WI38 (cell line): ENCODE measurements around the gene DUOXA2.

Experiments used
- H3K4me3 ChIP-seq: 2 replicates; pipeline ENCODE4 v1.5.1; 2011; ENCODE audit warnings: low read depth, mild to moderate bottlenecking, control low read depth, low read length
- TF ChIP-seq, protein P1 (sequence below): IDR thresholded peaks from 2 replicates; pipeline ENCODE4 v1.5.1; 2012; ENCODE audit warnings: low read depth, mild to moderate bottlenecking, control low read depth, low read length

Gene DUOXA2

DNA sequence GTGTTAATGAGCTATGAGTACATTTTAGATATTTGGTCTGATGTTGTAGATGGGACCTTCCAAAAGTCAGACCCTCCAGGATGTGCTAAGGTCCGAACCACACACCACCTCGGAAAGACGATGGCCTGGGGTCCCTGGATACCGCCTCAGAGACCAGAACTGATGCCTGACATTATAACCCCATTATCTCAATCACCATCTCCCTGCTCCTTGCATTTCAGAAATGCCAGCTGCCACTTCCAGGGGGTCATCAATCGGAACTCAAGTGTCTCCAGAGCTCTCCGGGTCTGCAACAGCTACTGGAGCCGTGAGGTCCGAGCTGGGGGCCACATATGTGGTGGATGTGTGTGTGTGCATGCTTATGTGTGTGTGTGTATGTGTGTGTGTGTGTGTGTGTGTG lies 23.6 kb downstream of the DUOXA2 start:
- TF ChIP-seq, protein P1, sequence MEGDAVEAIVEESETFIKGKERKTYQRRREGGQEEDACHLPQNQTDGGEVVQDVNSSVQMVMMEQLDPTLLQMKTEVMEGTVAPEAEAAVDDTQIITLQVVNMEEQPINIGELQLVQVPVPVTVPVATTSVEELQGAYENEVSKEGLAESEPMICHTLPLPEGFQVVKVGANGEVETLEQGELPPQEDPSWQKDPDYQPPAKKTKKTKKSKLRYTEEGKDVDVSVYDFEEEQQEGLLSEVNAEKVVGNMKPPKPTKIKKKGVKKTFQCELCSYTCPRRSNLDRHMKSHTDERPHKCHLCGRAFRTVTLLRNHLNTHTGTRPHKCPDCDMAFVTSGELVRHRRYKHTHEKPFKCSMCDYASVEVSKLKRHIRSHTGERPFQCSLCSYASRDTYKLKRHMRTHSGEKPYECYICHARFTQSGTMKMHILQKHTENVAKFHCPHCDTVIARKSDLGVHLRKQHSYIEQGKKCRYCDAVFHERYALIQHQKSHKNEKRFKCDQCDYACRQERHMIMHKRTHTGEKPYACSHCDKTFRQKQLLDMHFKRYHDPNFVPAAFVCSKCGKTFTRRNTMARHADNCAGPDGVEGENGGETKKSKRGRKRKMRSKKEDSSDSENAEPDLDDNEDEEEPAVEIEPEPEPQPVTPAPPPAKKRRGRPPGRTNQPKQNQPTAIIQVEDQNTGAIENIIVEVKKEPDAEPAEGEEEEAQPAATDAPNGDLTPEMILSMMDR = no peak

DNA sequence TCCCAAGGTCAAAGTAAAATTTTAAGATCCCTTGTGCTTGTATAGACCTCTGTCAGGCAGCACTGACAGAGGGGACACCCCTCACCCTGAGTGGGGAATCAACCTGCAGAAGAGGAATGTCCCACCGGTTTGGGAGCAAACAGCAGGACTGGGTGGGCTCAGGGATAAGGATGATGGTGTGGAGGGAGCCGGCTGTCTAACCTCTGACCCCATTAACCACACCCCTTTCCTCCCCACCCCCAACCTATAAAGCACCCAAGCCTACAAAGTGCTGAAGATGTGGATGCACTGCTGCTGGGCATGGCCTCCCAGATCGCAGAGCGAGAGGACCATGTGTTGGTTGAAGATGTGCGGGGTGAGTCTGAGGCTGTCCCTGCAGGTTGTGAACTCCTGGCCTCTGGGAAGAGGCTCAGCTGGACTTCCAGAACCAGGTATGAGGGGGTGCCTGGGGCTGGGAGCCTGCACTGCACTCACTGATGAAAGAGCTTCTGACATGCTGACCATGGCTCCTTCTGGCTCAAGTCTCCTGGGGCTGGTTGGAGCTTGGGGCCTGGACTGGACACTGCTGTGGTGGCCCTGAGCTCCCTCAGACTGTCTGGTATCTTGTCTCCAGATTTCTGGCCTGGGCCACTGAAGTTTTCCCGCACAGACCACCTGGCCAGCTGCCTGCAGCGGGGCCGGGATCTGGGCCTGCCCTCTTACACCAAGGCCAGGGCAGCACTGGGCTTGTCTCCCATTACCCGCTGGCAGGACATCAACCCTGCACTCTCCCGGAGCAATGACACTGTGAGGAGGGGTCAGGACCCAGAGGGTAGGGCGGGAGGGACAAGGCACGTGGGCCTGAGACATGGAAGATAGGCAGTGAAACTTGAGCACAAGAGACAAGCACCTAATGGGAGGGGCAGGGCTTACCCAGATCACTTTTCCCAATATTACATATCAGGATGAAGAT lies 25.0 kb downstream of the DUOXA2 start:
- H3K4me3 ChIP-seq = no peak overlapping the region
- TF ChIP-seq, protein P1 = no peak

More for the DNA sequence above, 23.6 kb downstream of the DUOXA2 start:
- no peak overlapping the region for H3K4me3 ChIP-seq

DNA sequence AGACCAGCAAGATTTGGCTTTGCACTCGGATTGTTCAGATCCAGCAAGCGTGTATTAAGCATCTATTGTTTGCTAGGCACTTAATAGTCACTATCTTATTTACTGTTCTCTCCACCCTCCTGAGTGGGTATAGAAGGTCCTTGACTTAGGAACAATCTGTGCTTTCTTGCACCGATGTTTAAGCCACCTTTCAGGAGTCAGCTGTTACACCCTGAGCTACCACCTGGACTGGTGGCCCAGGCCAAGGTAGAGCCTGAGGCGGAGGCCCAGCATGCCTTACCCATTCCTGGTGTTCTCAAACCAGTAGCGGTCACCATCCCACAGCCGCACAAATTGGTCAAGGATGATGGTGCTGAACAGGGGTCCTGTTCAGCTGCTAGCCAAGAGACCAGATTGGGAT lies 25.6 kb downstream of the DUOXA2 start:
- TF ChIP-seq, protein P1 = no peak
- no peak overlapping the region for H3K4me3 ChIP-seq

DNA sequence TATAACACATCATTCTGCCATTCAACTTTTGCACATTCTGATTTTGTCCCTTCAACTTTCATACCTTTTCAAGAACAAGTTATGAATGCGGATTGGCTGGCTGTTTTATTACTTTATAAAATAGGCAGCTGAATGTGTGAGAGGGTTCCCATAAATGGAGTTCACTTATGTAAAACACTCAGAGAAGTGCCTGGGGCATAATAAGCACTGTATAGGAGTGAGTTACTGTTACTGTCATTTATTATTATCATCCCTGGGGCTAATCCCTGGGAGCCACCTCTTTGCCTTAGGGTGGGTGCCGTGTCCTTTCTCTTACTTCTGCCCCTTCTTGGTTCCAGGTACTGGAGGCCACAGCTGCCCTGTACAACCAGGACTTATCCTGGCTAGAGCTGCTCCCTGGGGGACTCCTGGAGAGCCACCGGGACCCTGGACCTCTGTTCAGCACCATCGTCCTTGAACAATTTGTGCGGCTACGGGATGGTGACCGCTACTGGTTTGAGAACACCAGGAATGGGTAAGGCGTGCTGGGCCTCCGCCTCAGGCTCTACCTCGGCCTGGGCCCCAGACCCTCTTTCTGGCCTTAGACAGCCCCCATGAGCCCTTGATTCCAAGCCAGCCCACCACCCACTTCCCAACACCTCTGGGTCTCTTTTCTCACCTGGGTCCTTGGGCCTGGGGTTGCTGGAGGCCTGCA lies 26.6 kb downstream of the DUOXA2 start:
- TF ChIP-seq, protein P1 = no peak
- no peak overlapping the region for H3K4me3 ChIP-seq

DNA sequence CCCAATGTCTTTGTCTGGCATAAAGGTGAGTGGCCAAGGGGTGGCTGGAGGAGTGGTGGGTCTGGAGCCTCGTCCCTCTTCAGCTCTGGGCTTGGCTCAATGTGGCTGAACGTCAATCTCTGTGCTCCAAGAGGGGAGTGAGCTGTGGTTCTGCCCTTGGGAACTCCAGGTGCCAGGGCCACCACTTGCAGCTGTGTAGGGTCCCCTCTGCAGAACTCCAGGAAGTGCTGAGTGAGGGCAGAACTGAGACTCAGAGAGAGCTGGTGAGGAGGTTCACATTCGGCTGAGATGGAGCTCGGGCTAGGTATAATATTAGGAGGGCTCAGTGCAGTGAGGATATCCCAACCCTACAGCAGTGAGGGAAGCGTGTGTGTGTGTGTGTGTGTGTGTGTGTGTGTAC lies 27.3 kb downstream of the DUOXA2 start:
- no peak overlapping the region for H3K4me3 ChIP-seq
- TF ChIP-seq, protein P1 = no peak

DNA sequence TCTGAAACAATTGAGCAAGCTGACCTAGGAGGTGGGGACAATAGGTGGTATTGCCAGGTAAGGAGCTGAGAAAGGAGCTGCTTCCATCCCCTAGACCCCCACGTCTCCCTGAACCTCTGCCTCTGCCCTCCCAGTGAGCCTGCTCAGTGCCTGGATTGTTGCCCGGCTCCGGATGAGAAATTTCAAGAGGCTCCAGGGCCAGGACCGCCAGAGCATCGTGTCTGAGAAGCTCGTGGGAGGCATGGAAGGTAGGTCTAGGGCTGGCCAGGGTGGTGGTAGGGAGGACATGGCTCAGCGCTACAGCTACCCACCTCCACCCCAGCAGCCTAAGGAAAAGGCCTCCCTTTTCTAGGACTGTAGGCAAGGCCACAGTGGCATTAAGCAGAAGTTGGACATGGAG lies 28.9 kb downstream of the DUOXA2 start:
- no peak overlapping the region for H3K4me3 ChIP-seq
- TF ChIP-seq, protein P1 = no peak

DNA sequence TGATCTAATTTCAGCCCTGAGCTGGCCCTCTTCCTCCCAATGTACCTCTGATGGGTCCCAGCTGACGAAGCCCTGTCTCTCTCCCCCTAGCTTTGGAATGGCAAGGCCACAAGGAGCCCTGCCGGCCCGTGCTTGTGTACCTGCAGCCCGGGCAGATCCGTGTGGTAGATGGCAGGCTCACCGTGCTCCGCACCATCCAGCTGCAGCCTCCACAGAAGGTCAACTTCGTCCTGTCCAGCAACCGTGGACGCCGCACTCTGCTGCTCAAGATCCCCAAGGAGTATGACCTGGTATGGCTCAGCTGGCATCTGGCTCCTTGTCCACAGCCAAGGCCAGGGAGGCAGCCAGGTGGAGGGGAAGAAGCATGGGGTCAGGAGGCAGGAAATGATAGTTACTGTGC lies 29.8 kb downstream of the DUOXA2 start:
- TF ChIP-seq, protein P1 = no peak
- no peak overlapping the region for H3K4me3 ChIP-seq
